Ishikawa (cell line): ENCODE measurements around the gene INTS6.
A peak's percentile ranks its signal among the peaks of the same experiment; 100 is the strongest.

Experiments used
- CEBPB ChIP-seq: IDR thresholded peaks from 2 replicates; pipeline ENCODE4 v1.6.1; 2012
- CREB1 ChIP-seq: IDR thresholded peaks from 2 replicates; pipeline ENCODE4 v1.6.1; 2012; ENCODE audit warnings: low read depth
- EGR1 ChIP-seq: IDR thresholded peaks from 2 replicates; pipeline ENCODE4 v1.6.1; 2012
- EP300 ChIP-seq: IDR thresholded peaks from 2 replicates; pipeline ENCODE4 v1.6.1; 2012; ENCODE audit warnings: borderline replicate concordance
- FOXM1 ChIP-seq: IDR thresholded peaks from 2 replicates; pipeline ENCODE4 v1.6.1; 2012; ENCODE audit warnings: low read depth, borderline replicate concordance
- NFIC ChIP-seq: IDR thresholded peaks from 2 replicates; pipeline ENCODE4 v1.6.1; 2012
- RAD21 ChIP-seq: IDR thresholded peaks from 2 replicates; pipeline ENCODE4 v1.6.1; 2012; ENCODE audit warnings: low read depth
- TAF1 ChIP-seq: IDR thresholded peaks from 2 replicates; pipeline ENCODE4 v1.6.1; 2012; ENCODE audit warnings: low read depth, mild to moderate bottlenecking
- TCF12 ChIP-seq: IDR thresholded peaks from 2 replicates; pipeline ENCODE4 v1.6.1; 2012; ENCODE audit warnings: low read depth
- TEAD4 ChIP-seq: IDR thresholded peaks from 2 replicates; pipeline ENCODE4 v1.6.1; 2012
- YY1 ChIP-seq: IDR thresholded peaks from 2 replicates; pipeline ENCODE4 v1.6.1; 2012; ENCODE audit warnings: low read depth
- ZBTB7A ChIP-seq: IDR thresholded peaks from 2 replicates; pipeline ENCODE4 v1.6.1; 2012; ENCODE audit warnings: low read depth
- TF ChIP-seq, protein P1 (sequence below): IDR thresholded peaks from 2 replicates; pipeline ENCODE4 v1.6.1; 2012
- TF ChIP-seq, protein P2 (sequence below): IDR thresholded peaks from 2 replicates; pipeline ENCODE4 v1.6.1; 2012; ENCODE audit warnings: low read depth, mild to moderate bottlenecking
- TF ChIP-seq, protein P3 (sequence below): IDR thresholded peaks from 2 replicates; pipeline ENCODE4 v1.6.1; 2012

The INTS6 gene

DNA sequence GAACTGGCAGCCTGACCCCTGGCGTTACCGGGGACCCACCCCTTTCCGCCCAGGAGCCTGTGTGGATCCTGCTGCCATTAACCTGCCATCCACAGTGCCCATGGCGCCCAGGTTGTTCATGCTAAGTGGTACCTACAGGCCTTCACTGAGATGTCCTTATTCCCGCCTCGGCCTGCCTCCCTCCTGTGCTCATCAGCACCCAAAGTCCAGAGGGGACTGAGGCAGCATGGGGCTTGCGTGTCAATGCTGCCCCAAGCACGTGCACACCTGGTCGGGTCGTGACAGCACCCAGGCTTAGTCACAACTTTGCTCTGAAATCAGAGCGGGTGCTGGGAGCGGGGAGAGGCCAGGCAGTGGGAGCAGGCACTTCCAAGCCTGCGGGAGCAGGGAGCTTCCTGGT, 3.7 kb upstream of the INTS6 start:
- TF ChIP-seq NFIC (no peak), CREB1 (no peak), TEAD4 (no peak), TCF12 (no peak), YY1 (no peak), TAF1 (no peak), FOXM1 (no peak), ZBTB7A (no peak), EGR1 (no peak), CEBPB (no peak), RAD21 (no peak), EP300 (no peak)
- TF ChIP-seq, protein P1, sequence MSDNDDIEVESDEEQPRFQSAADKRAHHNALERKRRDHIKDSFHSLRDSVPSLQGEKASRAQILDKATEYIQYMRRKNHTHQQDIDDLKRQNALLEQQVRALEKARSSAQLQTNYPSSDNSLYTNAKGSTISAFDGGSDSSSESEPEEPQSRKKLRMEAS: no peak
- TF ChIP-seq, protein P2, sequence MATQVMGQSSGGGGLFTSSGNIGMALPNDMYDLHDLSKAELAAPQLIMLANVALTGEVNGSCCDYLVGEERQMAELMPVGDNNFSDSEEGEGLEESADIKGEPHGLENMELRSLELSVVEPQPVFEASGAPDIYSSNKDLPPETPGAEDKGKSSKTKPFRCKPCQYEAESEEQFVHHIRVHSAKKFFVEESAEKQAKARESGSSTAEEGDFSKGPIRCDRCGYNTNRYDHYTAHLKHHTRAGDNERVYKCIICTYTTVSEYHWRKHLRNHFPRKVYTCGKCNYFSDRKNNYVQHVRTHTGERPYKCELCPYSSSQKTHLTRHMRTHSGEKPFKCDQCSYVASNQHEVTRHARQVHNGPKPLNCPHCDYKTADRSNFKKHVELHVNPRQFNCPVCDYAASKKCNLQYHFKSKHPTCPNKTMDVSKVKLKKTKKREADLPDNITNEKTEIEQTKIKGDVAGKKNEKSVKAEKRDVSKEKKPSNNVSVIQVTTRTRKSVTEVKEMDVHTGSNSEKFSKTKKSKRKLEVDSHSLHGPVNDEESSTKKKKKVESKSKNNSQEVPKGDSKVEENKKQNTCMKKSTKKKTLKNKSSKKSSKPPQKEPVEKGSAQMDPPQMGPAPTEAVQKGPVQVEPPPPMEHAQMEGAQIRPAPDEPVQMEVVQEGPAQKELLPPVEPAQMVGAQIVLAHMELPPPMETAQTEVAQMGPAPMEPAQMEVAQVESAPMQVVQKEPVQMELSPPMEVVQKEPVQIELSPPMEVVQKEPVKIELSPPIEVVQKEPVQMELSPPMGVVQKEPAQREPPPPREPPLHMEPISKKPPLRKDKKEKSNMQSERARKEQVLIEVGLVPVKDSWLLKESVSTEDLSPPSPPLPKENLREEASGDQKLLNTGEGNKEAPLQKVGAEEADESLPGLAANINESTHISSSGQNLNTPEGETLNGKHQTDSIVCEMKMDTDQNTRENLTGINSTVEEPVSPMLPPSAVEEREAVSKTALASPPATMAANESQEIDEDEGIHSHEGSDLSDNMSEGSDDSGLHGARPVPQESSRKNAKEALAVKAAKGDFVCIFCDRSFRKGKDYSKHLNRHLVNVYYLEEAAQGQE: no peak
- TF ChIP-seq, protein P3, sequence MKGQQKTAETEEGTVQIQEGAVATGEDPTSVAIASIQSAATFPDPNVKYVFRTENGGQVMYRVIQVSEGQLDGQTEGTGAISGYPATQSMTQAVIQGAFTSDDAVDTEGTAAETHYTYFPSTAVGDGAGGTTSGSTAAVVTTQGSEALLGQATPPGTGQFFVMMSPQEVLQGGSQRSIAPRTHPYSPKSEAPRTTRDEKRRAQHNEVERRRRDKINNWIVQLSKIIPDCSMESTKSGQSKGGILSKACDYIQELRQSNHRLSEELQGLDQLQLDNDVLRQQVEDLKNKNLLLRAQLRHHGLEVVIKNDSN: no peak

DNA sequence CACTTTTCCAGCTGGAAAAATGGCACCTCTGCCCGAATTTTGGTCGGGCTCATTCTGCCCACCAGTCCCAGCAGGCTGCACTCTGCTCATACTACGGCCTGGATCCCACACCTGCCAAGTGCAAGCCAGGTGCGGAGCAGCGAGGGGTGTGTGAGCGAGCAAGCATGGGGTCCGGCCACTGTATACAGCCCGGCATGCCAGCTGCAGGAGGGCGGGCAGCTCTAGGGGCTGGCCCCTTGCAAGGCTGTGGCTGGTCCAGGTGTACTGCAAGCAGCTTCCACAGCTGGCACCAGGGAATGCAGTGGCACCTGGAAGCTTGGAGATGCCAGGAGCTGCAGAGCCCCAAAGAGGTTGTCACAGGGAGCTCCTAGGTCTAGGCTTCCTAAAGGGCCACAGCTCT, 2.7 kb upstream of the INTS6 start:
- TF ChIP-seq EP300 (no peak), FOXM1 (no peak), CEBPB (no peak)

DNA sequence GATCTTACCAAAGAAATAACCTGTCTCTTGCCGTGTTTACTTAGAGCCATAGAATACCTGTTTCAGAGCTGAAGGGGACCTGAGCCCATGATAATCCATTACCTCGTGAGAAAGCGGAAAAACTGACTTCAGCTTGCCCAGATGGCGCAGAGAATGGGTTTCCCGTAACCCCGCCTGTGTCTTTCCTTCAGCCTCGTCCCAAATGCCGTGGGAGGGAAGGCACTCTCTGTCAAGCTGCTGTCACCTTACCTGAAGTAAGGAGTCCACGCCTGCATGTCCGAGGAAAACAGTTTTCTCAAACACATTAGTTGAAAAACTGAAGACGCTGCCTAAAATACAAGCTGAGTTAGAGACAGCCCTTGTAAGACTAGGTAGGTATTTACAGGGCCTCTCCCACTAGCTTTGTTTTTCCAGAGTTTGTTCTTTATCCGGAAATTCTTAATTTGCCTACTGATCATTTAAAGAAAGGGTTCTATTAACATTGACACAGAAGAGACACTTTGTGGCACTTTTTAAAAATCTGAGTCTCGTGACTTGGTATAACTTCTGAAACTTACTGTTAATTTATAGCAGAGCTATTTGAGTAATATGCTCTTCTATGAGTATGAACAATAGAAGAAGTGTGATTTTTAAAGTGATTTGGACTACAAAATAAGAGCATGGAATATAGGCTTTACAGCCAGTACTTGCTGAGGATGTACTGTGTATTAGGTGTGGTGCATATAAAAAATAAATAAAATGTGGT, 1.3 kb upstream of the INTS6 start:
- TF ChIP-seq CEBPB: no peak
- TF ChIP-seq YY1: no peak
- TF ChIP-seq NFIC: no peak
- TF ChIP-seq EP300: no peak
- TF ChIP-seq, protein P2: no peak
- TF ChIP-seq TCF12: no peak
- TF ChIP-seq, protein P1: no peak
- no peak for TF ChIP-seq TAF1
- TF ChIP-seq, protein P3: no peak
- TF ChIP-seq RAD21: no peak
- TF ChIP-seq EGR1: no peak
- TF ChIP-seq FOXM1: no peak
- TF ChIP-seq ZBTB7A: no peak
- TF ChIP-seq TEAD4: no peak

DNA sequence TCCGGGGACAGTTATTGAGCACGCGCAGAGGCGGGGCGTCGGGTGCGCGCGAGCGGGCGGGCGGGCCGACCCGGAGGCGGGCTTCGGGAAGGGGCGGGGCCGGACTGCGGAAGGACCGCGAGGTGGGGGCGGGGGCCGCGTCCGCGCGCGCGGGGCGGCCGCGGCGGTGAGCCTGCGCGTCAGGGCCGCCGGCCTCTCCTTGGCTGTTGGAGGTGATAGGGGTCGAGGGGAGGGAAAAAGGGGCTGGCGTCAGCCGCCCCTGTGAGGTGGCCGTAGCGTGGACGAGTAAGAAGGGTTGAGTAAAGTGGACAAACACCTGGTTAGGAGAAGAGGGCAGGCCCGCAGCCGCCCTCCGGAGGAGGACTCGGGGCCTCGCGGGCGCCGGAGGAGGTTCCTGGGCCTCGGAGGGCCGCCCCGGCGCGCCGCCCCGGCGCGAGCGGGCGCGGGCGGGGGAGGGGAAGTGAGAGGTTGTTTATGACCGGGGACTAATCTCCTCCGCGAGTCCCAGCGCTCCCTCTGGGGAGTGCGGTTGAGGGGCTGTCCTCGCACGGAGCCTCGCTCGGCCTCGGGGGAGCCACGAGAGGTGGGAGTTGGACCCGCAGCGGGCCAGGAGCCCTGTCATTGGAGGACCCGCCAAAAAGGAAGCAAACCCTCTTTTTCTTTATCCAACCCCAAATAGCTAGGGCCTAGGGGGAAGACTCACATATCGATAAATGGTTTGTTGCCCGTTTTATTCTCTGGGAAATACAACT, 547 bp upstream of the INTS6 start:
- TF ChIP-seq RAD21: no peak
- TF ChIP-seq YY1: peak; percentile 34; the same call in 1 of the 2 replicates
- TF ChIP-seq, protein P2: no peak
- 0 out of 2 replicates have a peak, but pooled peaks have one; percentile 3 for TF ChIP-seq NFIC
- TF ChIP-seq TCF12: no peak; the same call in 1 of the 2 replicates
- TF ChIP-seq, protein P1: peak; percentile 5; the same call in 1 of the 2 replicates
